ENCODE measurements around the gene GALC.
"Not testable (repeated sequence)": the region's sequence is repeated elsewhere in the genome, so short reads cannot be mapped to it uniquely, and the experiment has no call there.

The GALC gene

GRCh38 chr14:88024252-88025086 lies 31.5 kb upstream of the GALC start:
- H3K4me3 ChIP-seq (ENCODE audit: low read length); H3K4me1 ChIP-seq (ENCODE audit: control insufficient read depth, insufficient read depth, low read length); H3K27me3 ChIP-seq (ENCODE audit: control insufficient read depth, insufficient read depth, low read length); H3K27ac ChIP-seq (ENCODE audit: low read depth, low read length); H3K9ac ChIP-seq (ENCODE audit: low read length); H3K36me3 ChIP-seq (ENCODE audit: control insufficient read depth, insufficient read depth, low read length): not testable (repeated sequence)

DNA sequence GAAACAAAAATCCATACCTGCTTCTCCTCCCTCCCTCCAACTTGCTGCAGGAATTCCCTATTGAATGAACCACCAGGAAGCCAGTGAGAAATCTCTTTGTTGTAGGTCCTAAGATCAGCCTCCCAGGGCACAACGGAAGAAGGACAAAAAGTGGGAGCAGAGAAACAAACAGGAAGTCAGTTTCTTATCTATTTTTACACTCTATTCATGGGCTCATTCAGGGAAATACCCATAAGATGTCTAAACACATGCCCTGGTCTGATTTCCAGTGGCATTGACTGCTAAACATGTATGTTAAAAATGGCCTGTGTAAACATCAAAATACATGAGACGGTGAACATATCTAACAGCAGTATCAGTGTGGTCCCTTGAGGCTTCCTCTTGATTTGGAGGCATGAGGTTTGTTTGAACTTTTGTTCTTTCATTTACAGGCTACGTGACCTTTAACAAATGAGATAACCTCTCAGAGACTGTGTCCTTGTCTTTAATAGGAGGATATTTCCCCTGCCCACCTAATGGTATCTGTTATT lies 30.7 kb upstream of the GALC start:
- Histone ChIP-seq H3K4me3 (ENCODE audit: low read length) (no peak overlapping the region), H3K36me3 (ENCODE audit: control insufficient read depth, insufficient read depth, low read length) (no peaks in the 10 kb centered on the region), H3K27ac (ENCODE audit: low read depth, low read length) (no peak overlapping the region), H3K9ac (ENCODE audit: low read length) (no peak overlapping the region), H3K27me3 (ENCODE audit: control insufficient read depth, insufficient read depth, low read length) (no peaks in the 10 kb centered on the region), H3K4me1 (ENCODE audit: control insufficient read depth, insufficient read depth, low read length) (no peaks in the 10 kb centered on the region)

DNA sequence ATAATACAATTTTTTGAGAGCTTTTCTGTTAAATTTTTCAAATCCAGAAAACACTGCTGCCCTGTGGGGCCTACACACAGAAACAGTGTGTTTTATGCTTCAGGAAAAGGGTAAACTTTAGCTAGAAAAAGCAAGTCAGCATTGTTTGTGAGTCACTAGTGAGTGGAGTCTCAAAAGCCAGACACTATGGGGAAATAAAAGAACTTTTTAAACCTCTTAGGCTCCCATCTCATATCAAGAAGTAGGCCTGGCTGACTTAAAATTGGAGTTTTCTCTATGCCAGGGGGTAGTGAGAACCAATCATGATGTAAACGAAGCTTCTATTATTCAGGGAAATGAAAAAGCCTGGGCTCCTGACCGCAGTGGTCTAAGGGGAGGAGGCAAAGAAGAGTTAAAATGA lies 24.6 kb upstream of the GALC start:
- Histone ChIP-seq H3K27me3 (ENCODE audit: control insufficient read depth, insufficient read depth, low read length) (no peaks in the 10 kb centered on the region), H3K36me3 (ENCODE audit: control insufficient read depth, insufficient read depth, low read length) (no peaks in the 10 kb centered on the region), H3K4me3 (ENCODE audit: low read length) (no peak overlapping the region), H3K27ac (ENCODE audit: low read depth, low read length) (no peak overlapping the region), H3K4me1 (ENCODE audit: control insufficient read depth, insufficient read depth, low read length) (no peaks in the 10 kb centered on the region), H3K9ac (ENCODE audit: low read length) (no peak overlapping the region)

GRCh38 chr14:88016768-88017167 lies 23.8 kb upstream of the GALC start:
- H3K9ac ChIP-seq (ENCODE audit: low read length) = no peak overlapping the region
- no peaks in the 10 kb centered on the region for H3K36me3 ChIP-seq (ENCODE audit: control insufficient read depth, insufficient read depth, low read length)
- no peaks in the 10 kb centered on the region for H3K27me3 ChIP-seq (ENCODE audit: control insufficient read depth, insufficient read depth, low read length)
- H3K4me3 ChIP-seq (ENCODE audit: low read length) = no peak overlapping the region
- H3K4me1 ChIP-seq (ENCODE audit: control insufficient read depth, insufficient read depth, low read length) = no peaks in the 10 kb centered on the region
- no peak overlapping the region for H3K27ac ChIP-seq (ENCODE audit: low read depth, low read length)

- H3K4me3 ChIP-seq (ENCODE audit: low read length) = no peak overlapping the region
- H3K9ac ChIP-seq (ENCODE audit: low read length) = no peak overlapping the region
Observed at GRCh38 chr14:88013750-88014349, 20.9 kb upstream of the GALC start.

DNA sequence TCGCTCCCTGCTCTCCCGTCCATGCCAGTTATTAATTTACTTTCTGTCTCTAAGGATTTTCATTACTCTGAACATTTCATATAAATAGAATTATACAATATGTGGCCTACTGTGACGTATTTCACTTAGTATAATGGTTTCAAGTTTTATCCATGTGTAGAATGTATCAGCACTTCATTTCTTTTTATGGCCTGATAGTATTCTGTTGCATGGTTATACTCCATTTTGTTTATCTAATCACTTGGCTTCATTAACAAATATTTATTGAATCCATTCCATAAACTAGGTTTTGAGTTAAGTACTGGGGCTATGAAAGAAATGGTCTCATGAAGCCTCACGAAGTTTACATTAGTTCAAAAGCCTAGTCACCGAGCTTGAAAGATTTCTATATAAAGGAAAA lies 19.5 kb upstream of the GALC start:
- Histone ChIP-seq H3K4me3 (ENCODE audit: low read length) (no peak overlapping the region), H3K27ac (ENCODE audit: low read depth, low read length) (no peak overlapping the region), H3K27me3 (ENCODE audit: control insufficient read depth, insufficient read depth, low read length) (no peaks in the 10 kb centered on the region), H3K4me1 (ENCODE audit: control insufficient read depth, insufficient read depth, low read length) (no peaks in the 10 kb centered on the region), H3K9ac (ENCODE audit: low read length) (no peak overlapping the region), H3K36me3 (ENCODE audit: control insufficient read depth, insufficient read depth, low read length) (no peaks in the 10 kb centered on the region)

More at GRCh38 chr14:88013750-88014349, 20.9 kb upstream of the GALC start:
- H3K36me3 ChIP-seq (ENCODE audit: control insufficient read depth, insufficient read depth, low read length) = no peaks in the 10 kb centered on the region
- H3K4me1 ChIP-seq (ENCODE audit: control insufficient read depth, insufficient read depth, low read length) = no peaks in the 10 kb centered on the region
- H3K27ac ChIP-seq (ENCODE audit: low read depth, low read length) = no peak overlapping the region
- H3K27me3 ChIP-seq (ENCODE audit: control insufficient read depth, insufficient read depth, low read length) = no peaks in the 10 kb centered on the region

GRCh38 chr14:88010331-88010730 lies 17.3 kb upstream of the GALC start:
- H3K27me3 ChIP-seq (ENCODE audit: control insufficient read depth, insufficient read depth, low read length) = no peaks in the 10 kb centered on the region
- no peak overlapping the region for H3K27ac ChIP-seq (ENCODE audit: low read depth, low read length)
- no peak overlapping the region for H3K4me3 ChIP-seq (ENCODE audit: low read length)
- no peaks in the 10 kb centered on the region for H3K4me1 ChIP-seq (ENCODE audit: control insufficient read depth, insufficient read depth, low read length)
- H3K9ac ChIP-seq (ENCODE audit: low read length) = no peak overlapping the region
- no peaks in the 10 kb centered on the region for H3K36me3 ChIP-seq (ENCODE audit: control insufficient read depth, insufficient read depth, low read length)

- H3K9ac ChIP-seq (ENCODE audit: low read length) = no peak overlapping the region
- no peaks in the 10 kb centered on the region for H3K27me3 ChIP-seq (ENCODE audit: control insufficient read depth, insufficient read depth, low read length)
- no peaks in the 10 kb centered on the region for H3K36me3 ChIP-seq (ENCODE audit: control insufficient read depth, insufficient read depth, low read length)
- no peaks in the 10 kb centered on the region for H3K4me1 ChIP-seq (ENCODE audit: control insufficient read depth, insufficient read depth, low read length)
- H3K4me3 ChIP-seq (ENCODE audit: low read length) = no peak overlapping the region
- no peak overlapping the region for H3K27ac ChIP-seq (ENCODE audit: low read depth, low read length)
Observed at GRCh38 chr14:88009486-88009885, 16.5 kb upstream of the GALC start.

DNA sequence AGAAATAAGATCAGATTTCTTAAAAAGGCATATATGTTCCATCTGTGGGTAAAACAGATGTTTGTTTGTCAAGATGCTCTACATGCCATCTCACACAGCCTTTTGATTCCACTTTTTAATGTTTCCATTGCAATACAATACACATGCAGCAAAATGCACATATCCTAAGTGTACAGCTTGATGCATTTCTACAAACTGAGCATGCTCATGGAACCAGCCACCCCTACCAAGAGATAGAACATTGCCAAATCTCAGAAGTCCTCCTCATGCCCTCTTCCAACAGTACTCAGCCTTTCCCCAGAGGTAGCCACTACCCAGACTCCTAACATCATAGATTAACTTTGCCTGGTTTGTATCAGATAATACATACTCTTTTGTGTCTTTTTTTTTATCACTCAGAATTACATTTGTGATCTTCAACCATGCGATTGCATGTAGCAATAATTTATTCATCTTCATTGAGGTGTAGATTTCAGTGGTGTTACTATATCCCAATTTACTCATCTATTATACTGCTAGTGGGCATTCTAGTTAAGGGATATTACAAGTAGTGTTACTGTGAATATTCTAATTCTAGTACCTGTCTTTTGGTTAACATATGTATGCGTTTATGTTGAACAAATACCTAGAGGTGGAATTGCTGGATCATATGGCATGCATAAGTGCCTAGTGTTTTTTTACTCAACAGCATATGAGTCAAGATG lies 15.2 kb upstream of the GALC start:
- no peak overlapping the region for H3K9ac ChIP-seq (ENCODE audit: low read length)
- no peak overlapping the region for H3K4me3 ChIP-seq (ENCODE audit: low read length)
- no peak overlapping the region for H3K27ac ChIP-seq (ENCODE audit: low read depth, low read length)
- no peaks in the 10 kb centered on the region for H3K4me1 ChIP-seq (ENCODE audit: control insufficient read depth, insufficient read depth, low read length)
- H3K27me3 ChIP-seq (ENCODE audit: control insufficient read depth, insufficient read depth, low read length) = no peaks in the 10 kb centered on the region
- H3K36me3 ChIP-seq (ENCODE audit: control insufficient read depth, insufficient read depth, low read length) = no peaks in the 10 kb centered on the region

DNA sequence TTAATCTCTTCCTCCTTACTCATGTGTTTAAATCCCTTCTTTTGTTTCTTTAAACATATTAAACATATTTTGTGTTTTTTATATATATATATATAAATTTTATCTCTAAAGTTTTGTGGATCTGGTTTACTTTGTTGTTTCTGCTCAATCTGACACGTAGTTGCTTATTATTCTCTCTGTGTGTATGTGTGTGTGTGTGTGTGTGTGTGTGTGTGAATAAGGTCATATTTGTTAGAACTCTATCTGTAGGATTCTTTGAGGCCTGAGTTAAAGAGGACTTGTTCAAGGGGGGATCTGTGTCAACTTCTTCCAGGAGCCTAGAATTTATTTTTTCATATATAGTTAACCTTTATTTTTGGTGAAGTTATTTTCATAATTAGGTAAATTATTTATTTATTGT lies 14.6 kb upstream of the GALC start:
- no peaks in the 10 kb centered on the region for H3K27me3 ChIP-seq (ENCODE audit: control insufficient read depth, insufficient read depth, low read length)
- H3K4me1 ChIP-seq (ENCODE audit: control insufficient read depth, insufficient read depth, low read length) = no peaks in the 10 kb centered on the region
- no peak overlapping the region for H3K9ac ChIP-seq (ENCODE audit: low read length)
- no peaks in the 10 kb centered on the region for H3K36me3 ChIP-seq (ENCODE audit: control insufficient read depth, insufficient read depth, low read length)
- no peak overlapping the region for H3K27ac ChIP-seq (ENCODE audit: low read depth, low read length)
- no peak overlapping the region for H3K4me3 ChIP-seq (ENCODE audit: low read length)

GRCh38 chr14:88005978-88006851 lies 13.2 kb upstream of the GALC start:
- Histone ChIP-seq H3K4me1 (ENCODE audit: control insufficient read depth, insufficient read depth, low read length) (no peaks in the 10 kb centered on the region), H3K27ac (ENCODE audit: low read depth, low read length) (no peak overlapping the region), H3K36me3 (ENCODE audit: control insufficient read depth, insufficient read depth, low read length) (no peaks in the 10 kb centered on the region), H3K4me3 (ENCODE audit: low read length) (peak overlapping the region; percentile 20), H3K27me3 (ENCODE audit: control insufficient read depth, insufficient read depth, low read length) (no peaks in the 10 kb centered on the region), H3K9ac (ENCODE audit: low read length) (no peak overlapping the region)

GRCh38 chr14:88005050-88005481 lies 12.1 kb upstream of the GALC start, which contains the start of gene GPR65:
Gene GPR65, plus strand, starts transcription at chr14:88005135. Its CDS starts 5,713 bp downstream, at chr14:88010848.
- H3K9ac ChIP-seq (ENCODE audit: low read length) = no peak within 1 kb of the TSS
- H3K4me1 ChIP-seq (ENCODE audit: control insufficient read depth, insufficient read depth, low read length) = no peaks in the 10 kb centered on the region
- H3K4me3 ChIP-seq (ENCODE audit: low read length) = no peak within 1 kb of the TSS
- no peaks in the 10 kb centered on the region for H3K36me3 ChIP-seq (ENCODE audit: control insufficient read depth, insufficient read depth, low read length)
- H3K27ac ChIP-seq (ENCODE audit: low read depth, low read length) = no peak within 1 kb of the TSS
- H3K27me3 ChIP-seq (ENCODE audit: control insufficient read depth, insufficient read depth, low read length) = no peaks in the 10 kb centered on the region

Data from rectal smooth muscle tissue (tissue), 1 donor.